PC-3 (cell line): ENCODE results near the gene GLYAT. TPM values are rescaled to one million over a fixed set of nuclear protein-coding genes. Genes with fewer than 3 reads are reported as not detected.

ENCODE experiments used
- ATAC-seq: fragments of 200-7000 bp; cut with Tn5 transposase; 2 replicates; pipeline ENCODE4 v1.9.1; 2020; ENCODE audit warnings: mild to moderate bottlenecking, moderate library complexity
- BruUV-seq: library from RNA; stranded (reverse); fragments of 400-500 nt; replicated peaks from 2 replicates; lab custom pipeline; 2021; lab: Mats Ljungman, UMichigan
- CTCF ChIA-PET: fragments of 300-600 bp; sonication (Branson Sonifier 250); formaldehyde crosslinking; loops from one replicate; lab custom pipeline; 2022; ENCODE audit warnings: antibody characterized with exemption; lab: Charles Lee
- POLR2A ChIA-PET: fragments of 300-600 bp; sonication (Branson Sonifier 250); formaldehyde crosslinking; loops from one replicate; lab custom pipeline; 2022; ENCODE audit warnings: antibody characterized with exemption; ENCODE audit not compliant: unreplicated experiment; lab: Charles Lee
- DNase-seq: peaks from one replicate; pipeline ENCODE4 v3.0.0-alpha.2; 2015
- H2AFZ ChIP-seq: fragments of 300-600 bp; sonication (generic); 2 replicates; pipeline ENCODE4 v1.6.0; 2016; ENCODE audit warnings: antibody characterized with exemption, low read length
- H3F3A ChIP-seq: fragments of 300-600 bp; sonication (generic); one replicate; pipeline ENCODE4 v1.6.0; 2017; ENCODE audit warnings: antibody characterized with exemption, low read length, control low read depth, mild to moderate bottlenecking; ENCODE audit not compliant: unreplicated experiment
- H3K27ac ChIP-seq: fragments of 300-600 bp; sonication (generic); 2 replicates; pipeline ENCODE4 v1.5.1; 2016; ENCODE audit warnings: mild to moderate bottlenecking, low read length
- H3K27me3 ChIP-seq: fragments of 300-600 bp; sonication (generic); 2 replicates; pipeline ENCODE4 v1.6.1; 2016; ENCODE audit warnings: low read length, mixed read lengths
- H3K36me3 ChIP-seq: fragments of 300-600 bp; sonication (generic); 2 replicates; pipeline ENCODE4 v1.6.1; 2016; ENCODE audit warnings: low read depth, mixed run types, low read length, mixed read lengths
- H3K4me1 ChIP-seq: fragments of 300-600 bp; sonication (generic); 2 replicates; pipeline ENCODE4 v1.5.1; 2016; ENCODE audit warnings: low read length; ENCODE audit not compliant: insufficient read depth
- H3K4me2 ChIP-seq: fragments of 300-600 bp; sonication (generic); 2 replicates; pipeline ENCODE4 v1.6.0; 2016; ENCODE audit warnings: low read length
- H3K4me3 ChIP-seq: fragments of 300-600 bp; sonication (generic); 2 replicates; pipeline ENCODE4 v1.5.1; 2016; ENCODE audit warnings: mild to moderate bottlenecking, low read length, mixed read lengths
- H3K79me2 ChIP-seq: fragments of 300-600 bp; sonication (generic); 2 replicates; pipeline ENCODE4 v1.6.1; 2017; ENCODE audit warnings: low read length, mixed read lengths
- H3K9ac ChIP-seq: fragments of 300-600 bp; sonication (generic); 2 replicates; pipeline ENCODE4 v1.6.0; 2016; ENCODE audit warnings: mild to moderate bottlenecking, low read length
- H3K9me2 ChIP-seq: fragments of 300-600 bp; sonication (generic); replicated peaks from 2 replicates; pipeline ENCODE4 v1.6.1; 2016; ENCODE audit warnings: mixed run types, low read length, mixed read lengths
- H3K9me3 ChIP-seq: fragments of 300-600 bp; sonication (generic); 2 replicates; pipeline ENCODE4 v1.6.1; 2016; ENCODE audit warnings: low read length, mixed read lengths
- H4K20me1 ChIP-seq: fragments of 300-600 bp; sonication (generic); 2 replicates; pipeline ENCODE4 v1.6.1; 2016; ENCODE audit warnings: low read length, mixed read lengths
- CTCF ChIP-seq: fragments of 300-600 bp; sonication (generic); conservative IDR thresholded peaks from 2 replicates; pipeline ENCODE4 v1.5.1; 2017; ENCODE audit warnings: antibody characterized with exemption, low read depth, mild to moderate bottlenecking, low read length
- EZH2 ChIP-seq: fragments of 300-600 bp; sonication (generic); IDR thresholded peaks from one replicate; pipeline ENCODE4 v1.6.1; 2017; ENCODE audit warnings: antibody characterized with exemption, mild to moderate bottlenecking, low read length; ENCODE audit not compliant: unreplicated experiment
- EZH2phosphoT487 ChIP-seq: fragments of 300-600 bp; sonication (generic); IDR thresholded peaks from 2 replicates; pipeline ENCODE4 v1.6.1; 2018; ENCODE audit warnings: mild to moderate bottlenecking, antibody characterized with exemption, low read length, borderline replicate concordance
- intact Hi-C: fragments of 100-400 bp; cut with micrococcal nuclease; formaldehyde crosslinking; loops from 2 replicates; pipeline ENCODE4 v1.9.0; 2023
- total RNA-seq: library from RNA; depleted of rRNA; stranded (reverse); fragments of >200 nt; gene quantifications from 2 replicates; pipeline ENCODE4 v1.2.3, GENCODE V29; 2014

Gene GLYAT
- total RNA-seq, 1 experiment from 2014 or later, result not detected

DNA sequence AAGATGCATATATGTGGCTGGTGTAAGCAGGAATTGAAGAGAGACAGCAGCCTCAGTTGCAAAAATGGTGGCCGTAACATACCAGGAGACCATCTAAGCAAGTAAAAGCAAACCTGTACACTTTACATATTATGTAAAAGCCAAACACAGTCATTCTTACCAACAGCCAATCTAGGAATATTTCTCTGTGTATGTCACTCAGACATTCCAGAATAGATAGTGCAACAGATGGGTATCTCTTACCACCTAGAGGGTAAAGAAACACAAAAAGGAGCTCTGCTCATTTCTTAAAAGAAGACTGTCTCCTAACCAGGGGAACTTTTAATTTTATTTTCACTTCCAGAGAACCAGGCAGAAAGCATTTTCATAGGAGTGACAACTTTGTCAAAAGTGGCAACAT lies 38.7 kb downstream of the GLYAT start:
- no peak for TF ChIP-seq CTCF
- TF ChIP-seq EZH2, result no peak
- no peak for TF ChIP-seq EZH2phosphoT487
- Histone ChIP-seq H3K9me3 (no peaks in the 10 kb centered on the region), H2AFZ (no peak overlapping the region), H3F3A (no peaks in the 10 kb centered on the region), H3K27ac (no peak overlapping the region), H3K4me1 (peaks cover 12% of the 10 kb centered on the region; the same call in 1 of the 2 replicates), H3K36me3 (no peaks in the 10 kb centered on the region), H3K27me3 (no peaks in the 10 kb centered on the region), H3K79me2 (no peaks in the 10 kb centered on the region), H3K4me2 (no peak overlapping the region), H3K4me3 (no peak overlapping the region), H4K20me1 (no peaks in the 10 kb centered on the region), H3K9me2 (no peaks in the 10 kb centered on the region), H3K9ac (no peak overlapping the region)
- POLR2A ChIA-PET, result no interaction called here
- DNase-seq (no peak), ATAC-seq (no peak)
- BruUV-seq, result no TSS peak
- CTCF ChIA-PET, result no interaction called here
- intact Hi-C loops, result no loop called here

DNA sequence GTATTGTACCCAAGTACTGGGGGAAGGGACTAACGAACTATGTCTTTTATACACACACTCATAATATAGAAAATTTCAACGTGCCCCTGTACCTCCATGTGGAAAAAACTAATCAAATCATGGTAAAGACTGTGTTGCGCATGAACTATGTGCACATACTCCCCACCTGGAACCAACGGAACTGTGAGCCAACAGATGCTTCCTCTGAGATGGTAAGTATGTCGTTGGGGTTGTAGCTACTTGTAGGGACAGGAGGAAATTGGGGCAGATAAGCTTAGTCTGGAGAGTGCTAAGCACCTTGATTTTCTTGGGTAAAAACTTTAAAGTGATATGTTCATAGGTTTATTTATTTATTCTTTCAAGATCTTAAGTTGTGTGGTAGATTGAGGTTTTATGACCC lies 40.1 kb downstream of the GLYAT start:
- intact Hi-C loops, result no loop called here
- Histone ChIP-seq H4K20me1 (no peaks in the 10 kb centered on the region), H3K4me1 (peaks cover 12% of the 10 kb centered on the region; the same call in 1 of the 2 replicates), H3K27ac (no peak overlapping the region), H3F3A (no peaks in the 10 kb centered on the region), H3K9me3 (no peaks in the 10 kb centered on the region), H3K36me3 (no peaks in the 10 kb centered on the region), H3K9ac (no peak overlapping the region), H3K9me2 (no peaks in the 10 kb centered on the region), H3K79me2 (no peaks in the 10 kb centered on the region), H3K4me3 (no peak overlapping the region), H3K4me2 (no peak overlapping the region), H3K27me3 (no peaks in the 10 kb centered on the region), H2AFZ (no peak overlapping the region)
- ChIA-PET POLR2A (no interaction called here), CTCF (no interaction called here)
- DNase-seq (no peak), ATAC-seq (no peak)
- TF ChIP-seq CTCF (no peak), EZH2 (no peak), EZH2phosphoT487 (no peak)
- no TSS peak for BruUV-seq

DNA sequence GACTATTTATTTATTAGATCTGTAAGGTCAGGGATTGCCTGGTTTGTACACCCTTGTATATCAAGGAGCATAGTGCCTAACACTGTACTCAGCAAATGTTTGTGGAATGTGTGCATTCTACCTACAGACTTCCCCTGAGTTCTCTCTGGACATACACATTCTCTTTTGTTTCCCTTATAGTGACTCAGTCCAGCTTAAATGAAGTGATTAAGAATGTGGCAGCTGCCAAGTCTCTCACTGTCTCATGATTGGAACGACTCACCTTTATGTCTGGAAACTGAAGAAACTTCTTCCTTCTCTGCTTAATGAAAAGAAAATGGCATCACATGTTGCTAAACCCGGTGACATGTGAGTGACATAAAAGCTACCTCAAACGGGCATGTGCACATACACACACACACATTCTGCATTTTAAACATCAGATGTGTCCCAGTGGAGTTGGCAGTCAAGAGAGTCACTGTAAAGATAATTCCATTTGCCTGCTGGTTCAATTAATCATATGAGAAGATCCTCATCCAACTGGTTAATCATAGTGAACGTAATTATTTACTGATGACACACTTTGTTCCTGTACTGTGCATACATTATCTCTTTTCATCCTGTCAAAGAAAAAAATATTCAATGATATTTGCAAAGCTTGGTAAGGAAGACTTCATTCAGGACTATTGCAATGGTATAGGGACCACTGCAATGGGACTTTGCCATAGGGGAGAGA lies 42.8 kb downstream of the GLYAT start:
- peaks cover 12% of the 10 kb centered on the region; the same call in 1 of the 2 replicates for H3K4me1 ChIP-seq
- ChIA-PET POLR2A (no interaction called here), CTCF (no interaction called here)
- TF ChIP-seq CTCF, result no peak
- no peak for TF ChIP-seq EZH2phosphoT487
- TF ChIP-seq EZH2, result no peak
- H3F3A ChIP-seq, result no peaks in the 10 kb centered on the region
- ATAC-seq (peak; percentile 82), DNase-seq (peak; percentile 62)
- BruUV-seq, result no TSS peak
- no peak overlapping the region for H2AFZ ChIP-seq
- no peak overlapping the region for H3K9ac ChIP-seq
- no peak overlapping the region for H3K4me3 ChIP-seq
- H3K4me2 ChIP-seq, result no peak overlapping the region
- intact Hi-C loops, result no loop called here
- no peaks in the 10 kb centered on the region for H3K79me2 ChIP-seq
- H3K9me2 ChIP-seq, result no peaks in the 10 kb centered on the region
- no peaks in the 10 kb centered on the region for H3K9me3 ChIP-seq
- no peaks in the 10 kb centered on the region for H3K36me3 ChIP-seq
- H4K20me1 ChIP-seq, result no peaks in the 10 kb centered on the region
- no peaks in the 10 kb centered on the region for H3K27me3 ChIP-seq
- no peak overlapping the region for H3K27ac ChIP-seq
